OCI-LY1 (cell line): Measurements from ENCODE around the gene BACH2.

Source experiments
- CTCF ChIP-seq: fragments of 200-600 bp; sonication (generic), shearing (Covaris generic); IDR thresholded peaks from 2 replicates; pipeline ENCODE4 v1.5.1; 2017; ENCODE audit warnings: mild to moderate bottlenecking, antibody characterized with exemption, low read length, moderate library complexity, mixed read lengths
- EZH2 ChIP-seq: fragments of 200-600 bp; sonication (generic), shearing (Covaris generic); IDR thresholded peaks from 2 replicates; pipeline ENCODE4 v1.8.0; 2017; ENCODE audit warnings: borderline replicate concordance, mixed run types, mild to moderate bottlenecking, antibody characterized with exemption, low read length, moderate library complexity, mixed read lengths

GRCh38 chr6:90093558-90094073 lies 203.0 kb downstream of the BACH2 start:
- TF ChIP-seq CTCF (no peak), EZH2 (no peak)
